ENCODE measurements around the gene RAPGEF5. TPM values are rescaled to one million over a fixed set of nuclear protein-coding genes. Genes with fewer than 3 reads are reported as not detected.

The RAPGEF5 gene
- total RNA-seq, 1 donor from 2014 or later = 43.9 TPM

DNA sequence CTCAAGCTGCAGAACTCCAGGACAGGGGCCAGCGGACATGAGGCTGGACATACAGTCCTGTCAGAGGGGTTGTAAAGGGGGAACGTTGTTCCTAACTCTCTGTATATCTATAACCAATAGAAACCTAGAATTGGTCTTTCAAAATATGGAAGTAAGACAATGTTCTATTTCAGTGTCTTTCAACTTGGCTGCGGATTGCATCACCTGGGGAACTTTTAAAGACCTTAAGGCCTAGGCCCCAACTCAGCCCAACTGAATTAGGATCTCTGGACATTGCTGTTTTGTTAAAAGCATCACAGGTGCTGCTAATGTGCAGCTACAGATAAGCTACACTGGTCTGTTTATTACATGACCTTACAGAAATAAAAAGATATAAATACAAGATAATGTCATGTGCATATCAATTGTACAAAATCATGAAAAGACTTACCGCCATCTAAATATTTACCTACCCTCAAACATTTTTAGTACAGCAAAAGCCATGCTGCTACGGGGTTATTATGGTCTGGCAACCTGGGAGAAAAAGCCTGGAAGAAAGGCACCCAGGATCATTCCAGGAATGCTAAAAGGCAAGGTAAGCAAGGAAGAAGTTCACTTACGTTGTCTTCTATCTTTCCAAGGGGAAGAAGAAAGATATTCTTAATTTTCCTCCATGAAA is 169.1 kb downstream of the RAPGEF5 start:
- DNase-seq = no peak

DNA sequence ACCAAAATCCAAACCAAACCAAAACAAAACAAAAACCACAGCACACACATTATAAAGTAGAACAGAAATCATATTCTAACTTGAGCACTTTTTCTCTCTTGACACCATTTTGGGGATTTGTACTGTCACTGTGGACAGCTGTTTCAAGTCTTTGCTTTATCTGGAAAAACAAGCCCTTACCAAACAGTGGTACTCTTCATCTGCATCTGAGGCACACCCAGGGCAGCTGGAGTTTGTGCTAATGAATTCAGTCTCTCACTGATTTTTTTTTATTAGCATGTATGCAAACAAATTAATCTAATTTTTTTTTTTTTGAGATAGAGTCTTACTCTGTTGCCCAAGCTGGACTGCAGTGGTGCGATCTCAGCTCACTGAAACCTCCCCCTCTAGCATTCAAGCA is 171.4 kb downstream of the RAPGEF5 start:
- no peak for DNase-seq

DNA sequence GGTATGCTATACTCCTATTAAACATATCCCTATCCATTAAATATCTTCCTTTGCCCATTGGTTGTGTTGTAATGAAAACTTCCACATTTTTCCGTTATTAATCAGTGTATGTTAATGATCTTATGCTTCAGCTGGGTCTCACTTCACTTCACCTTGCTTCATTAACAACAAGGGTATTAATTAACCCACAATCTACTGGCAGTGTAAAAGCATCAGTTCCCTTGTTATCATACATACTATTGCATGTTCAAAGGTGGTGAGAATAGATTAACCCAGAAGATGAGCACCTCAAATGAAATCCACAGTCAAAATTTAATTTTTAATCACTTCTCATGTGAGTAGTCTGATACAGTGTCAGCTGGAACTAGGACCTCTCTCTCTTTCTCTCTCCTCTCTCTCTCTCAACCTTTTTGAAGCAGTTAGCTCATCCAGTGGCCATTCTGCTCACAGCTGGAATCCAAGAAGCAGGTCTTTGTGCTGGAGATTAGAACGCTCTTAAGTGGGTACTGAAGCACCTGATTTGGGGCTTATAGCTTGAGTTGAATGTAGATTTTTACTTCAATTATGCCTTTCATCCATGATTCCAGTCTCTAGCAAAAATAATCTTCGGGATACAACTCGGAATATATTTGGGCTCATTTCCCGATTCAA is 172.3 kb downstream of the RAPGEF5 start:
- no peak for DNase-seq

DNA sequence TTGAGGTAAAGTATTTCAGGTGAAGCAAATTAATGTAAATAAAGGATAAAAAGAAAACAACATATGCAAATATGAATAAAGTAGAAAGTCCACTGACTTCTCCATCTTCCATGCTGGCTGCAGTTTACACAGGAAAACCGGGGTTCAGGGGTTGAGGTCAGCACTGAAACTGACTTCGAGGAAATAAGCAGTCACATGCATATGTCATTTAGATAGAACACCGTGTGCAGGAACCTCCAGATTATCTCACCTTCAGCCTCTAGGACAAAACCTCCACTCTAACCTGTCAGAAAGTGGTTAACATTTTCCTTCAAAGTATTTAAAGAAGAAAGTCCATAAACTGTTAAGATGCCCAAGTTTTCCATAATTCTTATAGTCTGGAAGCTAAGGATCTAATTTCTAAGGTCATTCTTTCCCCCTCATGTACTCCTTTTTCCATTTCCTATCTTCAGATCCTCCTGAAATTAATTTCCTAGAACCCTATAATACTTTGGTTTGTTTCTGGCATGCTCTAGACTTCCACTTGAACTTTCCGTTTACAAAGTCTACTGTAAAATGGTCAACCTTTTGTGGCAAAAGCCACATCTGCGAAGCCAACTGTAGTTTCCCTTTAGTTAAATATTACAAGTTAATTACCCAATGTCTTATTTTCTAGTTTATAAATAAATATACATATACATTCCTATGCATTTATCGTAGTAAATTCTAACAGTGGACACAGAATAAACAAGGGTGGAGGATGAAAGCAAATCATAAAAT is 173.3 kb downstream of the RAPGEF5 start:
- no peak for DNase-seq

DNA sequence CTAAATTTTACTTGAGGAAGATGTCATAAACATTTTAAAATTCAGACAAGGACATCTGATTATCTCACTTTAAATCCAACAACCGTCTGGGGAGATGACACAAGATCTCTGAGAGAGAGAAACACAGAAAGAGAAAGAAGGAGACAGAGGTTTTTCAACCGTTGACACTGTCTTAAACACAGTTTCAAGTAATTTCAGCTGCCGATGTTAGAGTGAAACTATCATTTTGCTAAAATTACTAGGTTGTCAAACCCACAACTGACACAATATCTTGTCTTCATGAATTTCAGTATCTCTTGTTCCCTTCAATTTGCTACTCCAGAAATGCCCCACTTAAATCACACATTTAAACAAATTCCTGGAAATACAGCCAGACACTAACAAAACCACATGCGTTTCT is 174.8 kb downstream of the RAPGEF5 start:
- DNase-seq = no peak

DNA sequence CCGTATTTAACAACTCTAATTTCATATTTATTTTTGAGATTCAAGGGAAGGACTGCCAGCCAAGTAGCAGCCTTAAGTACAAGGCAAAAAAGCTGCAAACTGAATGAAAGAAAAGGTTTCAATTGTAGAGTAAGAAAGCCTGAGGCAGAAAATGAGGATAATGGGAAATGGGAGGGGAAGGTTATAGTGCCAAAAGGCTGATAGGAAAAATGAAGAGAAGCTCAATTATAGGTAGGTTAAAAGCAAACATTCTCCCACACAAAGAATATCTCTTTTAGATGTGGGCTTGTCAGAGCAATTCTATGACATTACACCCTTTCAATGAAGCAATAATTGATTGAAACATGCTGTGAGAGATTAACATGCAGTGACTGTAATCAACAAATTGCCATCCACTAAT is 175.3 kb downstream of the RAPGEF5 start:
- no peak for DNase-seq

DNA sequence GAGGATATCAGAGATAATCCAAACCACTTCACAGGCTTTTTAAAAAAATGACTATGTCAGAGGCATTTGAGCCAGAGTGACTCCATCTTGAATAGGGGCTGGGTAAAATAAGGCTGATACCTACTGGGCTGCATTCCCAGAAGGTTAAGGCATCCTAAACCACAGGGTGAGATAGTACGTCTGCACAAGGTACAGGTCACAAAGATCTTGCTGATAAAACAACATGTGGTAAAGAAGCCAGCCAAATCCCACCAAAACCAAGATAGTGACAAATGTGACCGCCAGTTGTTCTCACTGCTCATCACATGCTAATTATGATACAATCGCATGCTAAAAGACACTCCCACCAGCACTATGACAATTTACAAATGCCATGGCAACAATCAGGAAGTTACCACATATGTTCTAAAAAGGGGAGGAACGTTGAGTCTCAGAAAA is 177.5 kb downstream of the RAPGEF5 start:
- DNase-seq = no peak

DNA sequence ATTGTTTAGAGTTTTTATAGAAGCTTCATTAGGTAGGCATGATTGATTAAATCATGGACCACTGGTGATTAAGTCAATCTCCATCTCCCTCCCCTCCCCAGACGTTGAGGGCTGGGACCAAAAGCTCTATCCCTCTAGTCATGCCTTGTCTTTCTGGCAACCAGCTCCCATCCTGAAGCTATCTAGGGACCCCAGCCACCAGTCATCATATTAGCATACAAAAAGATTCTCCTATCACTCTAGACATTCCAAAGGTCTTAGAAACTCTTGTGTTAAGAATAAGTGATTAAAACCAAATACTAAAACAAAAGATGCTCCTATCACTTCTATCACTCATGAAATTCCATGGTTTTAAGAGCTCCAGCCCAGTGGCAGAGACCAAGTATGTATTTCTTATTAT is 178.2 kb downstream of the RAPGEF5 start:
- no peak for DNase-seq

DNA sequence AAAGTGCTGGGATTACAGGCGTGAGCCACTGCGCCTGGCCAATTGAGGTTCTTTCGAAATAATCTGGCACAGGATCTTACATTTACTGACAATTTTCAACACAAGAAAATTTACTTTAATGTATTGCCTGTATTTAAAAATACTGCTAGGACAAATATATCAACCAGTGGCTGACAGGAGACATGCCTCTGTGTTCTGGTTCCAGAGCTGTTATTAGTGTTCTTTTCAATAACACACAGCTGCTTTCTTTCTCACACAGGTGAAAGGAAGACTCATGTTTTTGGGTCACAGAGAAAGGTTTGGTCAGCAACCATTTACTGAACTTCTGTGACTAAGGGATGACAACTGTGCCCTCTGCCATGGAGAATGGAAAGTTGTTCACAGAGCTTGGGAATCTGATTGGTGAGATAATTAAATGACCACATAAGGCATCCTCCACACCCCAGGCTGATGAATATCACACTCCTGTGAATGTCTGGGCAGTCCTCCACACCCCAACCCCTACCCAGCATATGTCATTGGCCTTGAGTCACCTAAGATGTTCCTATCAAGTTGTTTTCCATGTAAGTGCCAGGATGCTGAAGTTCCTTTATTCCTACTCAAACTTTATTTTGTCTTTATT is 180.1 kb downstream of the RAPGEF5 start:
- DNase-seq = no peak

DNA sequence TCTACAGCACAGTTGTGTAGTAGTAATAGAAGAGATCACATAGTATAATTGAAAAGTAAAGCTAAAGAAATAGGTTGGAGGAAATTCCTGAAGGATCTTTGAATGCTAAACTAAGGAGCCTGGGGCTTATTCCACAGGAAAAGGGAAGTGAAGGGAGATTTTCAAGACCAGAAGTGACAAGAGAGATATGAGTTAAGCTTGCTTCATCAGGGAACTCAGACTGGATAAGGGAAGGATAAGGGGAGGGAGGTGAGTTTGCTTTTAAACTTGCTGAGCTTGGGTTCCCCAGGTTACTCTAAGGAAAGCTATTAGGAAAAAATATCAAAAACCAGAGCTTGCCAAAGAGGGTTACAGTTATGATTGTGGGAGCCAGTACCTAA is 182.4 kb downstream of the RAPGEF5 start:
- no peak for DNase-seq

DNA sequence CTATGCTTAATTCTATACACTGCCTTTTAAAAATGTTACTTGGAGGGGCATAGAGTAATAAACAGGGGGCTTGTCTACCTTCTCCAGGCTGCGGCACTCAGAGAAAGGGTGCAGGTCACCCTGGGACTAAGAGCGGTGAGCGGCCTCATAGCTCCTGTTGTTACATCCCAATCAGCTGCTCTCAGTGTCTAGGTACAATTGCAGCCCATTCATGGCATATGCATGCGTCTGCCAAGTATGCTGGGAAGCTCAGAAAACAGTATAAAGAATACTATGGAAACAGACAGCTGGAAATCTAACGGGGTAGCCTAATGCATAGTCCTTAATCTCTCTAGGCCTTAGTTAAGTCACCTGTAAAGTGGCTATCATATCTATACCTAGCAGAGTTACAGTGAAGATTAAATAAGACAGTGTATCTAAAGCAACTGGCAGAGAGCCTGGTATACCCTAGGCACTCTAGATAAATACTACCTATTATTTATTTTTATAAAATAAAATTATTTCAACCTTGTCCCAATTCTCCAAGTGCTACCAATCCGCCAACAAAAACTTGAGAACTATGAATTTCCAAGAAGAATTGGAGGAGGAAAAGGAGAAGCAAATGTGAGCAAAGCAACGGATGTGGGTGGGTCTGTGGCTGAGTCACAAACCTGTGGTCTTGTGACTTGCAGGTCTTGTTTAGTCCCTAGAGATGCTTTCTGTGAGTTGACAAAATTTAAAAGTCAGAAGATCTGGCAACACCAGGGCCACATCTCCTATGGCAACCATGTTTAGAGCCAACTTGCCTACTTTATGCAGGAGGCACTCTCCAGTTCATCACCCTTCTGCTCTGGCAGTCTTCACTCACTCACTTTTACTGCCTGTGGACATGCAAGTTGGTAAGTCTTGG is 183.0 kb downstream of the RAPGEF5 start:
- no peak for DNase-seq

DNA sequence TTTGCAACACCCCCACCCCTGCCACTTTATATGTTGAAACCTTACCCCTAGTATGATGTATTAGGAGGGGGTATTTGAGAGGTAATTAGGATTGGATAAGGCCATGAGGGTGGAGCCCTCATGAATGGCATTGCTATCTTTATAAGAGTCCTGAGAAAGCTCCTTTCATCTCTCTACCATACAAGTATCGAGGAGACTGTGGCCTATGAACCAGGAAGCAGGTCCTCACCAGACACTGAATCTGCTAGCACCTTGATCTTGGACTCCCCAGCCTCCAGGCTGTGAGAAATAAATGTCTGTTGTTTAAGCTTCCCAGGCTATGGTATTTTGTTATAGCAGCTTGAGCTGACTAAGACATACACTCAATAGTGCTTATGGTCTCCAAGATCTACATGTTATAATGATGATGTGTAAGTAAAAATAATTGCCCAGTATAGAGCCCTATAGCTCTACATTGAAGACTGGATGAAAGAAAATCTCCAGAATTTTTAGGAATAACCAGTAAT is 188.8 kb downstream of the RAPGEF5 start:
- DNase-seq = no peak

DNA sequence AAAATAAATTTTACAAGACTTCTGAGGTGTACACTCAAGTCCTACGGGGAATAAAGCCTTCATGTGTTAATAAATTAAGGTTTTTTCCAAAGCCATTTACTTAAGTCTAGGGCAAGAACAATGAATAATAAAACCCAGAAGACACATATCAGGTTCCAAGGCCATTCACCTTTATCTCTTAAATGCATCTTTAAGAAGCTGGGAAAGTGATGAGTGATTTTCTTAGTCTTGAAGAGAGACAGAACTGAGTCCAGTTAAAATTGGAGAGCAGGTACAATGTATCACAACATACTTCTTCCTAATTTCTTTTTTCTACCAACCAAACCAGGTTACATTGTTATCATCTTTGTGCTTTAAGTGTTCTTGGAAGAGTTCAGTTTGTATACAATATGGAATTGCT is 189.5 kb downstream of the RAPGEF5 start:
- DNase-seq = no peak

DNA sequence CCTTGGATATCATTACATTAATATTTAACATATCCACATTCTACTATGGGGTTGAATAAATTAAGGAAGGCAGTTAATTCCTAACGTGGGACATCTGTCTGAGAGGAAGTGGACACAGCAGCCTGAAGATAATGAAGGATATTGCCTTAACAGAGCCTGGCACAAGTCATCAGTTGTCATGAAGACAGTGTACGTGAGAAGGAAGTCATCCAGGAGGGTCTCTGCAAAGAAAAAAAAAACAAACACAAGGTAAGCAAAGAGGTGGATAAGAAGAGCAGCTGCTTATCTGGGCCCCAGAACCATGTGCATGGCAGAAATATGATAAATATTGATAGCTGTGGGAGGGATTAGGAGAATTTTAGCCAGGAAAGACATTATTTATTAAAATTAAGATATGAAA is 190.0 kb downstream of the RAPGEF5 start:
- DNase-seq = no peak

DNA sequence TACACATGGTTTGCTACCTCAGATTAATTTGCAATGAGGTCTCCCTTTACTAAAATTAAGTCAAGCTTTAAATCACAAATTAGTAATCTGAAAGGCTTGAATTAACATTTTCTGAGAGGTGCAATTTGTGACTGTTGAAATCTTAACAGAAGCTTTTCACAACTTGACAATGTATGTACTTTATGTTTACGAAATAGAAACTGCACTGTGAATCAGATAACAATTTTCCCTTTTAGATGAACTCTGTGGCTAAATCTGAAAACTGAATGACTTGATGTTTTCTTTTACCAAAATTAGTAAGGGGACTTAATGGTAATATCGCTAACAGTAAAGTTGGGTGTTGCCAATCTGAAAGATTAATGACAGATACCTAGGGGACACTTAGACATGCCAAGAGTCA is 197.6 kb downstream of the RAPGEF5 start:
- no peak for DNase-seq

DNA sequence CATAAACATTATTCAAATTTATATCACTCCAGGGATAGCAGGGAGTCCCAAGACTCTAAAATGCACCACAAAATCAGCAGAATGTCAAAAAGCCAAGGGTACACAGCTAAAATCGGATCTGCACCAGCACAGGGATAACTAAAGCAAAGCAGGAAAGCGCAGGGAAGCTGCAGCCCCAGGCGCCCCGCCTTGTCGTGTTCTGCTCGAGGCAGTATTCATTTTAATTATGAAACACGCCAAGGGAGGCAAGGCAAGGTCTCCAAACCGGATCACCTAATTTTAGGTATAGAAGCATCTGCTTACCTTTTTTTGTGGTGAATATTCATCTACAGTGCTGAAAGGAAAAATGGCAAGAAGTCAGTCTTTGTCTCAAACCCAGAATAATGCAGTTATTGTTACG is 199.4 kb downstream of the RAPGEF5 start:
- DNase-seq = no peak

DNA sequence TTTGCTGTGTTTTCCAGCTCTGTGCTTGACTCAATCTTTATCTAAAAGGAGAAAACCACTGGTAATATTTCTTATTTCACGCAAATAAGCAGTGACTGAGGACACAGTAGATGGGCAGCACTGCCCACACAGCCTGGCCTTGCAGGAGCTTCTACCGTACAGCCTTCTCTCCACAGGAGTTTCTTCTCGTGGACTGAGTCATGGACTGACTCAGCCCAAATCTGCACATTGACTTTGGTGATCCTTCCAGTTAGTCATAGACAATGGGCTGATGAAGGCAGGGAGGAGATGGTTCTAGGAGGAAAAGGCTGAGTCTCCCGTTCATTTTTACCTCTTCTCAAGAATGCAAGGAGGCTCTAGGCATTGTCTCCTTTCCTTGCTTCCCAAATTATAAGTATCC is 200.7 kb downstream of the RAPGEF5 start:
- DNase-seq = no peak

DNA sequence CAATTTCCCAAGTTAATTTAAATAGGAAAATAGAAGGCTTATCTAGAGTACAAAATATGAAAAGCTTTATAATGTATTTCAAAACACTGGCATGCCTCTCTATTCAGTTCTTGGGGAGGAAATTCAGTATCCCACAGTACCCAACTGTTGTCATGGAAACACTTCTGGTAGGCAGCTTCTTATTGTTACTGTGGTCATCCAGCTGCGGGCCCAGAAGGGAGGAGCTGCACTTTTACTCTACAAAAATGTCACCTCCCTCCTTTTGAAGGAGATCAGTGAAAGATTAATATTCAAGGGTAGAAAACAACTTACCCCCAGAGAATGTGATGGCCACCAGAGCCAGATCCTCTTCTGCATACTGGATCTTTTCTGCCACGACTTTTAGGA is 202.8 kb downstream of the RAPGEF5 start:
- no peak for DNase-seq

DNA sequence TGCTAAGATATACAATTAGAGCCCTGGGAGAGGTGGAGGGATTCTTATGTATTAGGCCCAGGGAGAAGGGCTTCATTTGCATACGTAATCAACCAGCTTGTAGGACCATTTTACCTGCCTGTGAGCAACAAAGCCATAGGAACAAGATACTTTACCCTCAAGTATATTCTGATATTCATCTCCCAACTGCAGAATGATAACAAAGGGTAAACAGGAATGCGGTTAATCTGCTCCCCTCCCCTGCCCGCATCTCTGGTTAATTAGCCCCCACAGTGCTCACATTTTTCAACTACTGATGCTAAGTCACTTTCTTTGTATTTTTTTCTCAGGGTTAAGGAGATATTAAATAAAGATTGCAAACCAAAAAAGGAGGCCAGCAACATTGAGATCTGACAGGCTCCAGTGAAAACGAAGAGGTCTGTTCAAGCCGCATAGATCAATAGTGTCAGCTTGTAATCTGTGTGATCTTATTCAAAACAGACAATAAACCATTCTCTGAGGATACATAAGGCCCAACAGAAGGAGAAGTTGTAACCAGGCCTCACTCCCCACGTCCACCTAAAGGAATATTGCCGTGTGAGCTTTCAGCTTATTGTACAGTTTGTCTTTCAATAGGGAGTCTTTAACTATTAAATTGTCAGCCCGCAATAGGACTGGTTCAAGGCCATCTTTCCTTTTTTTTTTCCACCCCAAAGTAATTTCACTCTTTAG is 203.4 kb downstream of the RAPGEF5 start:
- DNase-seq = no peak

DNA sequence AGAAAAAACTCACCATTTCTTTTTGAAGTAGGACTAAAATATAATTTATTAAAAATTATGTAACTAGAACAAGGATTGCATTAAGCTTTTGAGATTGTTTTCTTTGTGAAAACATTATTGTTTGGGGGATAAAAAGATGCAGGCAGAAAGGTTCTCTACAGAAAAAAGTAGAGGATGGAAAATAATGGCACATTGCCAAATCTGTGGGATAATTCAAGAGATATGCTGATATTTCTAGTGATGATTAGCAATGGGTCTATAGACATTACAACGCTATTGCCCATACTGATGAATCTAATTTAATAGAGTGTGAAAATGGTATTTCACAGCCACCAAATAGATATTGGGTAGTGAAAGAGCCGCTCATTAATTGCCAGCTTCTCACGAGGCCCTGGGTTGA is 204.3 kb downstream of the RAPGEF5 start:
- no peak for DNase-seq

DNA sequence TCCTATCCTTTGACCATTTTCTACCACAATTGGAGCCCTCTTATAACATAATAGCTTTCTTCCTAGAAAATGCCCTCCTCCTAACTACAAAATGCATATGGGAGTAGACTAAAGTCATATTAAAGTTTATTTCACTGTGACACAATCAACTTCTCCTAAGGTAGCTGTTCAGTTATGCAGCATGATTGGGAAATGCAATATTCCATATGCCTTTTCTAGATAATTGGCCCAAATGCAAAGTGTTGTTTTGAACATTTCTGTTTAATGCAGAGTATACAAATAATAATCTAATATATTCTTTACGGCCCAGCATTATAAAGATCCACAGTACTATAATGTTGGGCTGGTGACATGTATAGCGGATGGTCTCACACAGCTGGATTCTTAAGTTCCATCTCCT is 205.1 kb downstream of the RAPGEF5 start:
- no peak for DNase-seq

Measured in skin of body (tissue), 2 donors.